Measurements from ENCODE around the gene HNRNPL.
"Not testable (repeated sequence)": the region's sequence is repeated elsewhere in the genome, so short reads cannot be mapped to it uniquely, and the experiment has no call there.

The HNRNPL gene

GRCh38 chr19:38869836-38870607 lies 20.2 kb upstream of the HNRNPL start:
- DNase-seq (ENCODE audit: low spot score) = peak; percentile 74

GRCh38 chr19:38869160-38869835 lies 19.5 kb upstream of the HNRNPL start:
- no peak for DNase-seq (ENCODE audit: low spot score)

DNA sequence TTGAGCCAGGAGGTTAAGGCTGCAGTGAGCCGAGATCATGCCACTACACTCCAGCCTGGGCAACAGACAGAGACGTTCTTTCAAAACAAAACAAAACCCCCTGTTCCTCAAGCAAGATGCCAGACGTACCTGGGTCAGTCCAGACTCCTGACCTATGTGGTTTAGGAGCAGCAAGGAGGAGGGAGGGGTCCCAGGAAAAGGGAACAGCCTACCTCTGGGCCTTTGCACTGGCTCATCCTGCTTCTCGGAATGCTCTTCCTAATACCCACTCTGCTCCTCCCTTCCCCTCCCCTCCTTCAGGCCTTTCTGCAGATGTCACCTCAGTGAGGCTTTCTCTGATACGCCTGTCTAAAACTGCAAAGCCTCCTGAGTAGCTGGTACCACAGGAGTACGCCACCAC lies 18.8 kb upstream of the HNRNPL start:
- DNase-seq (ENCODE audit: low spot score) = no peak

DNA sequence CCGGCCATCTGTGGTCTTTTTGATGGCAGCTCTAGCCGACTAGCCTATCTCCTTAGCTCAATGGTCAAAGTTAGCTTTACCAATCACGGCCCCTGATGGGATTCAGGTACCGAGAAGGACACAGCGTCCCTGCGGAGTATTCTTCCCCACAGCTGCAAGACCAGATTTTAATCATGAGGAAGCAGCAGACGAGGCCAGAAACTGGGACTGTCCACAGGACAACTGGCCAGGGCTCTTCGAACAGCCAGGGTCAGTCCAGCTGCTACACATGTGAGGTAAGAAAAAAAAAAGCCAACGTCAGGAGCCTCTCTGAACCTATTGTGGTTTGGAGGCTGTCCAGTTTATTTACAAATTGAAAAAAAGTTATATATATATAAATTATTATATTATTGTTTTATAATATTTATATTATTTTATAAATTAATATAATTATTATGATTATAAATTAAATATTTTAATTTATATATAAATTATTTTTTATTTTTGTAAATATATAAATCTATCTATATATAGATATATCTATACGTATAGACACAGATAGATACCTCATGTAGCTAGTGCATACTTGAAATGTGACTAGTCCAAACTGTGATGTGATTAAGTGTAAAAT lies 17.5 kb upstream of the HNRNPL start:
- no peak for DNase-seq (ENCODE audit: low spot score)

- no peak for DNase-seq (ENCODE audit: low spot score)
Measured at GRCh38 chr19:38862321-38863059, 12.7 kb upstream of the HNRNPL start.

DNA sequence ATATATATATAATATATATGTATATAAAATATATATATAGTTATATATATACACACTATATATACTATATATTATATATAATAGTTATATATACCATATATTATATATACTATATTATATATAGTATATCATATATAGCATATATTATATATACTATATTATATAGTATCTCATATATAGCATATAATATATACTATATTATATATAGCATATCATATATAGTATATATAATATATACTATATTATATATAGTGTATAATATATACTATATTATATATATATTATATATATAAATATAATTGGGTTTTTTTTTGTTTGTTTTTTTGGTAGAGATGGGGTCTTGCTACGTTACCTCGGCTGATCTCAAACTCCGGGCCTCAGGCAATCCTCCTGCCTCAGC lies 11.6 kb upstream of the HNRNPL start:
- DNase-seq (ENCODE audit: low spot score) = no peak

DNA sequence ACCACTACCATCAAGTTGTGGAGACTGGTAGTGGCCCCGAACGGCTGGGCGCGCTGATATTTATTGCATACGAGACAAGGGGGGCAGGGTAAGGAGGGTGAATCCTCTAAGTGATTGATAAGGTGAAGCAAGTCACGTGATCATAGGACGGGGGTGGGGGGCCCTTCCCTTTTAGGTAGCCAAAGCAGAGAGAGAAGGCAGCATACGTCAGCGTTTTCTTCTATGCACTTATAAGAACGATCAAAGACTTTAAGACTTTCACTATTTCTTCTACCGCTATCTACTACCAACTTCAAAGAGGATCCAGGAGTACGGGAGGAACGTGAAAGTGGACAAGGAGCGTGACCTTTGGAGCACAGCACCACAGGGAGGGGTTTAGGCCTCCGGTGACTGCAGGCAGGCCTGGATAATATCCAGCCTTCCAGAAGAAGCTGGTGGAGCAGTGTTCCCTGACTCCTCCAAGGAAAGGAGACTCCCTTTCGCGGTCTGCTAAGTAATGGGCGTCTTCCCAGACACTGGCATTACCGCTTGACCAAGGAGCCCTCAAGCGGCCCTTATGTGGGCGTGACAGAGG lies 9.9 kb upstream of the HNRNPL start:
- DNase-seq (ENCODE audit: low spot score) = not testable (repeated sequence)

DNA sequence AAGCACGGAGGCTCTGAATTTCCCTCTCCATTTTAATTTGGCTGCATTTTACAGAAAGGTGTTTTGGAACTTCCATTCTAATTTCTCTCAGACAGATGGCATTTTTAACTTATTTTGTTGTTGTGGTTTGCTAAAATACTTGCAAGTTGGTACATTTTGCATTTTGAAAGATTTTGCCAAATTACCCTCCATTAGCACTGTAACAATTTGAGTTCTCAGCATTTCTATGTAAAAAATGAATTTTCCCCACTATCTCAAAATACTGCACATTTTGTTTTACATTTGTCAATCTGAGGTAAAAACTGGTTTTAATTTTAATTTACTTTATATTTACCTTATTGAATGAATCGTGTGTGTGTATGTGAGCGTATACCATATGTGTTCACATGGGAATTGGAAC lies 7.0 kb upstream of the HNRNPL start:
- DNase-seq (ENCODE audit: low spot score) = no peak

DNA sequence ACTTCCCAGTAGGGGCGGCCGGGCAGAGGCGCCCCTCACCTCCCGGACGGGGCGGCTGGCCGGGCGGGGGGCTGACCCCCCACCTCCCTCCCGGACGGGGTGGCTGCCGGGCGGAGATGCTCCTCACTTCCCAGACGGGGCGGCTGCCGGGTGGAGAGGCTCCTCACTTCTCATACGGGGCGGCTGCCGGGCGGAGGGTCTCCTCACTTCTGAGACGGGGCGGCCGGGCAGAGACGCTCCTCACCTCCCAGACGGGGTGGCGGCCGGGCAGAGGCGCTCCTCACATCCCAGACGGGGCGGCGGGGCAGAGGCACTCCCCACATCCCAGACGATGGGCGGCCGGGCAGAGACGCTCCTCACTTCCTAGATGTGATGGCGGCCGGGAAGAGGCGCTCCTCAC lies 6.0 kb upstream of the HNRNPL start:
- not testable (repeated sequence) for DNase-seq (ENCODE audit: low spot score)

DNA sequence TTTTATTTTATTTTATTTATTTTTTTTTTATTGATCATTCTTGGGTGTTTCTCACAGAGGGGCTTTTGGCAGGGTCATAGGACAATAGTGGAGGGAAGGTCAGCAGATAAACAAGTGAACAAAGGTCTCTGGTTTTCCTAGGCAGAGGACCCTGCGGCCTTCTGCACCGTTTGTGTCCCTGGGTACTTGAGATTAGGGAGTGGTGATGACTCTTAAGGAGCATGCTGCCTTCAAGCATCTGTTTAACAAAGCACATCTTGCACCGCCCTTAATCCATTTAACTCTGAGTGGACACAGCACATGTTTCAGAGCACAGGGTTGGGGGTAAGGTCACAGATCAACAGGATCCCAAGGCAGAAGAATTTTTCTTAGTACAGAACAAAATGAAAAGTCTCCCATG lies 5.2 kb upstream of the HNRNPL start:
- not testable (repeated sequence) for DNase-seq (ENCODE audit: low spot score)

DNA sequence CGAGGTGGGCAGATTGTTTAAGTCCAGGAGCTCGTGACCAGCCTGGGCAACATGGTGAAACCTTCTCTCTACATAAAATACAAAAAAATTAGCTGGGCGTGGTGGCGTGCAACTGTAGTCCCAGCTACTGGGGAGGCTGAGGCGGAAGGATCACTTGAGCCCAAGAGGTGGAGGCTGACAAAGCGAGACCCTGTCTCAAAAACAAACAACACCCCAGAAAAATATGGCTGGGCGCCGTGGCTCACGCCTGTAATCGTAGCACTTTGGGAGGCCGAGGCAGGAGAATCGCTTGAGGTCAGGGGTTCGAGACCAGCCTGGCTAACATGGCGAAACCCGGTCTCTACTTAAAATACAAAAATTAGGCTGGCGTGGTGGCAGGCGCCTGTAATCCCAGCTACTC lies 3.4 kb upstream of the HNRNPL start:
- no peak for DNase-seq (ENCODE audit: low spot score)

- DNase-seq (ENCODE audit: low spot score) = peak; percentile 74
Measured at GRCh38 chr19:38852231-38853044, 2.7 kb upstream of the HNRNPL start.

- DNase-seq (ENCODE audit: low spot score) = peak; percentile 95
Measured at GRCh38 chr19:38851622-38852230, 1.9 kb upstream of the HNRNPL start.

DNA sequence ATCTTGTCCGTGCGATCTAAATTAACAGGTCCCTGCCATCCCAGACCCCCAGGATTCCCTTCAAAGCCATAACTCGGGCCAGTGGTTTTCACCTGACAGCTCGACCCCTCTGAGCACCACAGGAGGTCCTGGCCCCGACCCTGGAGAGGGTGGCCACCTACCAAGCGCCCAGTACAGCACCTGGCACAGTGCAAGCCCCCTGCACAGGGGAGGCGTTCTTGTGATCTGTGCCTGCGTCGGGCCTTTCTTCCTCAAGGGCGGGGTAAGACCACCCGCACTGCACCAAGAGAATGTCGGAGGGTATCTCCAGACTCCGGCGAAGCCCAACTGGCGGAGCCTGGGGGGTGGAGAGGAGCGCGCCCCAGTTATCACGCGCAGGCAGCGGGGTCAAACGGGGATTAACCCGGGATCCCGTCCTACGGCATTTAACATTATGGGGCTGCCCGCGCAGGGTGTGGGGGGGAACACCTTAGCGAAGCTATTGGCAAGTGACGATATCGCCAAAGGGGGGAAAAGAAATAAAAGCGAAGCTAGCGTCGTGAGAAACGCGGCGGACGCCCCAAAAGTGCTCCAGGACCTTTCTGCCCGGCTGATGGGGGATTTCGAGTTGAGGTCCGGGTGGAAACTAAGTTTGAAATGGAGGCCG lies 1.3 kb upstream of the HNRNPL start:
- DNase-seq (ENCODE audit: low spot score) = no peak

GRCh38 chr19:38850436-38850975 lies 720 bp upstream of the HNRNPL start:
- DNase-seq (ENCODE audit: low spot score) = no peak

DNA sequence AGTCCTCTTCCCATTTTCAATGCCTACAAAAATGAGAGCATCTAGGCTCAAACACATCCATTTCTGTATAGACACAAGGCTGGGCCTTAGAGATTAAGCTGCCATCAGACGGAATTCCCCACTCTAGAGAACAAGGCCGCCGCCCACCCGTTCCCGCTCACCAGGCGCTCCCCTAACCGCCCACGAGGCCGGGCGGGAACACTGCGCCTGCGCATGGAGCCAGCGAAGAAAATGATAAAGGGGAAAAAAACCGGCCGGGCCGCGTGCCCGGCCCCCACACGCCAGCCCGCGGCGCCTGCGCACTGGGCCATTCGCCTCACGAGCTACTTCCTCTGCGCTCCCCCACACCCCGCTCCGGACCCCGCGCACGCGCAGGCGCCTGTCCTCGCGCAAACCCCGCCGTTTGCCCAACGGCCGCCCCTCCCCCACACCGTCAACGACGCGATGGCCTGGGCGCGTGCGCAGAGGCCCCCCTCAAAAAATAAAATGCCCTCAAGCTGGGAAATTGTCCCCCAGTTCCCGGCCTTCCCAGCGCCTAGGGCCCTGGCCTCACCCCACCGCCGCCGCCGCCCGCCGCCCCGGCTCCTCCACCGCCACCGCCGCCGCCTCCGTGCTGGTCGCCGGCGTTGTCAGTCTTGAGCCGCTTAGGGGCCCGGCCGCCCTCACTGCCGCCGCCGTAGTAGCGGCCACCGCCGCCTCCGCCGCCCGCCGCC lies 483 bp downstream of the HNRNPL start:
- peak; percentile 97 for DNase-seq (ENCODE audit: low spot score)

- DNase-seq (ENCODE audit: low spot score) = no peak
Measured at GRCh38 chr19:38848299-38849146, 1.3 kb downstream of the HNRNPL start.

DNA sequence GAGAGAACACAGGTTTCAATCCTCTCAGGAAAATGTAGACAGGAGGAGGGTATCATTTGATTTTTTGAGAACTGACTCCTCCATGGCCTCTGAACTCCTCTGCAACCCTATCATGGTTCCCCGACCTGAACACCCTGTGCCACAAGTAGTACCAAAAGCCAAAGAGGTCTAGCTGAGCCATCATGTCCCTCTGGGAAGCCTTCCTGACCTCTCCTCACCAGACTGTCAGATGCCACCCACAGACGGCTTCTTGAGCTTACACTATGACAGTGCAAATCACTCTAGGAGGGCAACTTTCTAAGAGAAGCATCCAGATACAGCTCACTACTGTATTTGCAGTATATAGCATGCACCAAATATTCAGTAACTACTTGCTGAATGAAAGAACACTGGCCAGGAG lies 3.7 kb downstream of the HNRNPL start:
- no peak for DNase-seq (ENCODE audit: low spot score)

Data from SW480 (cell line).